Loucy (cell line): ENCODE data around the gene PARP6.

Experiments
- EZH2phosphoT487 ChIP-seq: fragments of 200-600 bp; IDR thresholded peaks from 2 replicates; pipeline ENCODE4 v1.6.1; 2018; ENCODE audit warnings: antibody characterized with exemption, mild to moderate bottlenecking, moderate library complexity, borderline replicate concordance
- TF ChIP-seq, protein P1 (sequence below): fragments of 200-600 bp; sonication (generic); conservative IDR thresholded peaks from 2 replicates; pipeline ENCODE4 v1.5.1; 2014; ENCODE audit warnings: mild to moderate bottlenecking, antibody characterized with exemption, low read length

DNA sequence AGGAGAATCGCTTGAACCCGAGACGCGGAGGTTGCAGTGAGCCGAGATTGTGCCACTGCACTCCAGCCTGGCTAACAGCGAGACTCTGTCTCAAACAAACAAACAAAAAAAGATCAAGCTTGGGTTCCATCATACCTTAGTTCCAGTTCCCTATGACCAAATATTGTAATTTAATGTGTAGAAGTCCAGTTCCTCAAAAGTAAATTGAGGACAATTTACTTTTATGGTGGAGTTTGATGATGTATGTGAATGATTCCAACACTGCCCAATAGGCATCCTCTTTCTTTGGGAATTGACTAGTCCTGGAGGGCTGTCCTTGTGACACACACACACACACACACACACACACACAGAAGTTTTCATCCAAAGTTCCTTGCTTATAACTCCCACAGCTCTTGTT lies 38.6 kb downstream of the PARP6 start:
- TF ChIP-seq, protein P1, sequence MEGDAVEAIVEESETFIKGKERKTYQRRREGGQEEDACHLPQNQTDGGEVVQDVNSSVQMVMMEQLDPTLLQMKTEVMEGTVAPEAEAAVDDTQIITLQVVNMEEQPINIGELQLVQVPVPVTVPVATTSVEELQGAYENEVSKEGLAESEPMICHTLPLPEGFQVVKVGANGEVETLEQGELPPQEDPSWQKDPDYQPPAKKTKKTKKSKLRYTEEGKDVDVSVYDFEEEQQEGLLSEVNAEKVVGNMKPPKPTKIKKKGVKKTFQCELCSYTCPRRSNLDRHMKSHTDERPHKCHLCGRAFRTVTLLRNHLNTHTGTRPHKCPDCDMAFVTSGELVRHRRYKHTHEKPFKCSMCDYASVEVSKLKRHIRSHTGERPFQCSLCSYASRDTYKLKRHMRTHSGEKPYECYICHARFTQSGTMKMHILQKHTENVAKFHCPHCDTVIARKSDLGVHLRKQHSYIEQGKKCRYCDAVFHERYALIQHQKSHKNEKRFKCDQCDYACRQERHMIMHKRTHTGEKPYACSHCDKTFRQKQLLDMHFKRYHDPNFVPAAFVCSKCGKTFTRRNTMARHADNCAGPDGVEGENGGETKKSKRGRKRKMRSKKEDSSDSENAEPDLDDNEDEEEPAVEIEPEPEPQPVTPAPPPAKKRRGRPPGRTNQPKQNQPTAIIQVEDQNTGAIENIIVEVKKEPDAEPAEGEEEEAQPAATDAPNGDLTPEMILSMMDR: no peak
- TF ChIP-seq EZH2phosphoT487: no peak
